Cardiac muscle cell (in vitro differentiated cells and primary cell): ENCODE results near the gene CDC25A. TPM values are rescaled to one million over a fixed set of nuclear protein-coding genes. Genes with fewer than 3 reads are reported as not detected.

Source experiments
- DNase-seq, 2 donors: peaks; one replicate each; pipeline versions ENCODE4 v3.0.0 to v3.0.0-alpha.2; 2010 to 2017; ENCODE audit warnings: low read depth in 1 of 2, low spot score in 1 of 2
- H3K27ac ChIP-seq: fragments of 200-600 bp; sonication (generic); 2 replicates; pipeline ENCODE4 v1.5.1; 2016
- H3K27me3 ChIP-seq: fragments of 200-600 bp; sonication (generic); 2 replicates; pipeline ENCODE4 v1.6.0; 2016; ENCODE audit warnings: control low read depth
- H3K36me3 ChIP-seq: fragments of 200-600 bp; sonication (generic); 2 replicates; pipeline ENCODE4 v1.5.1; 2016; ENCODE audit warnings: control low read depth
- H3K4me1 ChIP-seq: fragments of 200-600 bp; sonication (generic); 2 replicates; pipeline ENCODE4 v1.8.1; 2017; ENCODE audit warnings: low read depth, mild to moderate bottlenecking, mixed run types
- H3K4me3 ChIP-seq: fragments of 200-600 bp; sonication (generic); 2 replicates; pipeline ENCODE4 v1.5.1; 2016; ENCODE audit warnings: mild to moderate bottlenecking
- H3K9me3 ChIP-seq: fragments of 200-600 bp; sonication (generic); 2 replicates; pipeline ENCODE4 v1.5.1; 2017; ENCODE audit warnings: low read depth, mild to moderate bottlenecking, control low read depth
- polyA plus RNA-seq: library from polyadenylated mRNA; unstranded; fragments of >200 nt; fragmentation: Nextera tagmentation; extraction: Ambion mirVana; gene quantifications from 2 replicates; pipeline ENCODE4 v1.2.1, GENCODE V29; 2016
- total RNA-seq: library from RNA; depleted of rRNA; stranded (reverse); fragments of >200 nt; gene quantifications from 2 replicates; pipeline ENCODE4 v1.2.3, GENCODE V29; 2016
- TF ChIP-seq, protein P1 (sequence below): IDR thresholded peaks from 2 replicates; pipeline ENCODE4 v1.5.1; 2012; ENCODE audit warnings: low read depth, mild to moderate bottlenecking, low read length

CDC25A gene
- total and polyA plus RNA-seq, 2 experiments from 2014 or later, result 12.6 to 12.8 TPM

DNA sequence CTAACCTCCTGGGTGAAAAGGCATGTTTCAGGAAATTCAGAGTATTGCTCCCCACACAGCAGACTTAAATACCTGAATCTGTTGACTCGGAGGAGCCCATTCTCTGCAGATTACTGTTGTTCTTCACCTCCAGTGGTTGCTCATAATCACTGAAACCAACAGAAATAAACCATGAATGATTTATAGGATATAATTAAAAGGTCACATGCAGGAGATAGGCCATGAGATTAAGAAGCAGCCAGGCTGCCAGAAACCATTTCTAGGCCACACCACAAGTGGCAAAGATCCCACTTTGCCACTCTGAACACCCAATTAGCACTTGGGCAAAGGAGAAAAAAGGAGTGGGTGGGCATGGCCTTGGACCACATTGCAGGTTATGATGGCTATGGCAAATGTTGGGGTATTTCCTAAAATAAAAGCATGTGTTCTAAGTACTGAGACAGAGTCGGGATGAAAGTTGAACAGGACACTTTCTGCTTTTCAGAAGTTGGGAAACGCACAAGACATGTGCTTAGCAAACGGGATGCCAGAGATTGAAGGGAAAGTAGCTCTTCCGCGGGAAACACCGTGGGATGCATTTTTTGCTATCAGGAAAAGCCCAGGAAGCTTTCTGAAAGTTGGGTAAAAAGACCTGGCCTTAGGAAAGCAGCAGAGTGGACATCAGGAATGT, 1.5 kb downstream of the CDC25A start:
- H3K4me1 ChIP-seq, result peaks cover 7% of the 10 kb centered on the region
- peak in 1 of 2 donors; percentile 34 for DNase-seq
- peak overlapping the region; percentile 64 for H3K4me3 ChIP-seq
- peak overlapping the region; percentile 86 for H3K27ac ChIP-seq
- no peaks in the 10 kb centered on the region for H3K27me3 ChIP-seq
- TF ChIP-seq, protein P1, sequence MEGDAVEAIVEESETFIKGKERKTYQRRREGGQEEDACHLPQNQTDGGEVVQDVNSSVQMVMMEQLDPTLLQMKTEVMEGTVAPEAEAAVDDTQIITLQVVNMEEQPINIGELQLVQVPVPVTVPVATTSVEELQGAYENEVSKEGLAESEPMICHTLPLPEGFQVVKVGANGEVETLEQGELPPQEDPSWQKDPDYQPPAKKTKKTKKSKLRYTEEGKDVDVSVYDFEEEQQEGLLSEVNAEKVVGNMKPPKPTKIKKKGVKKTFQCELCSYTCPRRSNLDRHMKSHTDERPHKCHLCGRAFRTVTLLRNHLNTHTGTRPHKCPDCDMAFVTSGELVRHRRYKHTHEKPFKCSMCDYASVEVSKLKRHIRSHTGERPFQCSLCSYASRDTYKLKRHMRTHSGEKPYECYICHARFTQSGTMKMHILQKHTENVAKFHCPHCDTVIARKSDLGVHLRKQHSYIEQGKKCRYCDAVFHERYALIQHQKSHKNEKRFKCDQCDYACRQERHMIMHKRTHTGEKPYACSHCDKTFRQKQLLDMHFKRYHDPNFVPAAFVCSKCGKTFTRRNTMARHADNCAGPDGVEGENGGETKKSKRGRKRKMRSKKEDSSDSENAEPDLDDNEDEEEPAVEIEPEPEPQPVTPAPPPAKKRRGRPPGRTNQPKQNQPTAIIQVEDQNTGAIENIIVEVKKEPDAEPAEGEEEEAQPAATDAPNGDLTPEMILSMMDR, result no peak
- H3K36me3 ChIP-seq, result peaks cover 11% of the 10 kb centered on the region
- H3K9me3 ChIP-seq, result no peaks in the 10 kb centered on the region

DNA sequence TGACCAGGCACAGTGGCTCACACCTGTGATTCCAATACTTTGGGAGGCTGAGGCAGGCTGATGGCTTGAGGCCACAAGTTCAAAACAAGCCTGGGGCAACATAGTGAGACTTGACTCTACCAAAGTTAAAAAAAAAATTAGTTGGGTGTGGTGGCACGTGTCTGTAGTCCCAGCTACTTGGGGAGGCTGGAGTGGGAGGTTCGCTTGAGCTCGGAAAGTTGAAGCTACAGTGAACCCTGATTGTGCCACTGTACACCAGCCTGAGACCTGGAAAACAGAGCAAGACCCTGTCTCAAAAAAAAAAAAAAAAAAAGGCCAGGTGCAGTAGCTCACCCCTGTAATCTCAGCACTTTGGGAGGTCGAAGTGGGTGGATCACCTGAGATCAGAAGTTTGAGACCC, 3.1 kb downstream of the CDC25A start:
- no peaks in the 10 kb centered on the region for H3K27me3 ChIP-seq

DNA sequence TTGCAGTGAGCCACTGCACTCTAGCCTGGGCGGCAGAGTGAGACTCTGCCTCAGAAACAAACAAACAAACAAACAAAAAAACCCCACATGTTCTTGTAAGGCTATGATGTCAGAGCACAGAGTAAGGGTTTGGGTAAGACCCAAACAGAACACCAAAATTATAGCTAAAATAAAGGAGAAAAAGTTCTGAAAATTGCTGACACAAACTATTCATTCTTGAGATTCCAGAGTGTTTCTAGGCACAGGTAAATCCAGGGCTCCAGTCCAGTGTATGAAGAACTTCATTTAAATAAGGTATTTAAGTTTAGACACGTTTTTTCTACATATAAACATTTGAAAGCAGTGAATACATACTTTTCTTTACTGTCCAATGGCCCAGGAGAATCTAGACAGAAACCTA, 3.9 kb downstream of the CDC25A start:
- Histone ChIP-seq H3K36me3 (peaks cover 21% of the 10 kb centered on the region), H3K27ac (no peak overlapping the region), H3K9me3 (no peaks in the 10 kb centered on the region), H3K27me3 (no peaks in the 10 kb centered on the region), H3K4me3 (no peak overlapping the region), H3K4me1 (peaks cover 7% of the 10 kb centered on the region)
- DNase-seq, result no peak
- TF ChIP-seq, protein P1, result no peak

More for the DNA sequence above, 3.1 kb downstream of the CDC25A start:
- no peak overlapping the region for H3K4me3 ChIP-seq
- H3K27ac ChIP-seq, result no peak overlapping the region
- H3K9me3 ChIP-seq, result no peaks in the 10 kb centered on the region
- peaks cover 20% of the 10 kb centered on the region for H3K36me3 ChIP-seq
- peaks cover 7% of the 10 kb centered on the region for H3K4me1 ChIP-seq
- no peak for DNase-seq
- TF ChIP-seq, protein P1, result no peak

DNA sequence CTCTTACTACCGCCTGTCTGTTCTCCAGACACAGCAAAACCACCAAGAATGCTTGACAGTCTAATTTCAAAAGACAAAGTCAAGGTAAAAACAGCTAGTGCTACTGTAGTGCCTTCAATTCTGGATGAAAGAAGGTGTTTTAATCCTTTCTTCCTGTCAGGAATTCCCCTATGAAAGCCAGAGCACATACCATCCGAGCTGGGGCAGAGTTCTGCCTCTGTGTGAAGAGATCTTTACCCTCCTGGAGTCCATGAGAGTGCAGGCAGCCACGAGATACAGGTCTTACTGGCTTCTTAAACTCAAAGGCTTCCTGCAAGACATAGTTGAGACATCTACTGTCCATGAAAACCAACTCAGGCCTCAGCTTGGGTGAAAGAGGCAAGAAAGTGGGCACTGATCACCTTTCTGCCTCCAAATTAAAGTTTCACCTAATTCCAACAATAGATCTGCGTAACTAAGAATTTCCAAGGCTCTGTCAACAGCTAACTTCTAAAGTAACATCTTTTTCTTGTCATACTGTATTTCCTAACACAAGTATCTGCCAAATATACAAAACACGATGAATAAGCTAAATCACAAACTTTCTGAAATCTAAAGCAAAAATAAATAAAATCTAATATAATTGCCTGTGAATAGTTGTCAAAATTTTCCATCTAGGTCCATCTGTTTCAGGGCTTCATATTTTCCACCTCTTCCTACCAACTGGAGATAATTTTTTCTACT, 7.5 kb downstream of the CDC25A start:
- no peaks in the 10 kb centered on the region for H3K4me1 ChIP-seq
- H3K4me3 ChIP-seq, result no peak overlapping the region
- peaks cover 44% of the 10 kb centered on the region for H3K36me3 ChIP-seq
- no peak for DNase-seq
- TF ChIP-seq, protein P1, result no peak
- no peak overlapping the region for H3K27ac ChIP-seq
- H3K27me3 ChIP-seq, result no peaks in the 10 kb centered on the region
- no peaks in the 10 kb centered on the region for H3K9me3 ChIP-seq

DNA sequence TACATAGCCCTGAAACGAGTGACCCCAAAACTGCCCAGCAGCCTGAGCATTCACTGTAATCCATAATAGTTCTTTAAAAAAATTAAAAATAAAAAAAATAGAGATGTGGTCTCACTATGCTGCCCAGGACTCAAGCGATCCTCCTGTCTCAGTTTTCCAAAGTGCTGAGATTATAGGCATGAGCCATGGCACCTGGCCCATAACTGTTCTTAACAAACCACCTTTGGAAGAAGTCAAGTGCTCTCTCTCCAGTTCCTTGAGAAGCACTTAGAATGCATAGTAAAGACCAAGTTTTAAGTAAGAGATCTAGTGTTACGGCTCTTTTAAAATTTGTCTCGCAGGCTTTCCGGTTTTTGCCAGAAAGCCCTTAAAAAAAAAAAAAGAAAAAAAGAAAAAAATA, 8.2 kb downstream of the CDC25A start:
- no peaks in the 10 kb centered on the region for H3K27me3 ChIP-seq
- no peak for DNase-seq
- no peak overlapping the region for H3K4me3 ChIP-seq
- TF ChIP-seq, protein P1, result no peak
- no peak overlapping the region for H3K27ac ChIP-seq
- peaks cover 51% of the 10 kb centered on the region for H3K36me3 ChIP-seq
- no peaks in the 10 kb centered on the region for H3K9me3 ChIP-seq
- no peaks in the 10 kb centered on the region for H3K4me1 ChIP-seq
